ENCODE data around the gene DOC2A. TPM values are rescaled to one million over a fixed set of nuclear protein-coding genes. Genes with fewer than 3 reads are reported as not detected.

Gene DOC2A
- total and polyA plus RNA-seq, 9 of the 15 experiments (the other 6 are each of a cell fraction or from before 2014, with no cell fraction given), result 0.03 to 0.38 (median 0.28) TPM; not detected in 1

DNA sequence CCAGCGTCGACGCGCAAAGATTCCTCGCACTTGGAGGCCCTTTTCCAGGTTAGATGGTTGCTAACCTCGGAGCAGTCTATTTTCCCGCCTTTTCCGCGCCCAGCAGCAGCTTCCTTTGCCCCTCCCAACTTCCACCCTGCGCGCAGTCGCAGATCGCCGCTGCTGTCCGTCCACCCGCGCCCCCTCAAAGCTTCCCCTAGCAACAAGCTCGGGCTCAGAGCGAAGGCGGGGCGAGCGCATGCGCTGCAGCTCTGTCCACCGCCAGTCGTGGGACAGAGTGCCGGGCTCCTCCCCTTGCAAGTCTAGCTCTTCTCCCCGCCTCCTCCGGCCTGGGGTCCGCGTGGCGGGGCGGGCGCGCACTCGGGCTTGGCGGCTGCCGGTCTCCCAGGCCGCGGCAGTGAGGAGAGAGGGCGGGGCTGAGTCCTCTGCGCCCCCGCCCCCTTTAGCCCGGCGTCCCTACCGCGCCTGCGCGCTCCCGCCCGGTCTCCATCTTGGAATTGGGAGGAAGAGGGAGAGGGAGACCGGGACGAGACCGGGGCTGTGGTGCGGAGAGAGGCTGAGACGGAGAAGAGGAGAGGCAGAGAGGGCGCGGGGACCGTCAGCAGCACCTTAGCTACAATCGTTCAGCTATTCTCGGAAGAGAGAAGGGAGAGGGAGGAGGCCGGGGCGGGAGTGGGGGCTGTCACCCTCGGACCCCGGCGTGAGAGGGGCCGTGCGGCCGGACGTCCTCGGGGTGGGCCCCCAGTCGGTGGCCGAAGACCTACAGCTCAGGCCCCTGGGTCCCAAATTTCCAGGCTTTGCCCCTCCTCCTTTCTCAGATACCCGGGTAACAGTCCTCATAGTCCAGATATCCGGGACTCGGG is 37.2 kb downstream of the DOC2A start, which contains the start of gene TAOK2 (continued):
- TF ChIP-seq, protein P1, sequence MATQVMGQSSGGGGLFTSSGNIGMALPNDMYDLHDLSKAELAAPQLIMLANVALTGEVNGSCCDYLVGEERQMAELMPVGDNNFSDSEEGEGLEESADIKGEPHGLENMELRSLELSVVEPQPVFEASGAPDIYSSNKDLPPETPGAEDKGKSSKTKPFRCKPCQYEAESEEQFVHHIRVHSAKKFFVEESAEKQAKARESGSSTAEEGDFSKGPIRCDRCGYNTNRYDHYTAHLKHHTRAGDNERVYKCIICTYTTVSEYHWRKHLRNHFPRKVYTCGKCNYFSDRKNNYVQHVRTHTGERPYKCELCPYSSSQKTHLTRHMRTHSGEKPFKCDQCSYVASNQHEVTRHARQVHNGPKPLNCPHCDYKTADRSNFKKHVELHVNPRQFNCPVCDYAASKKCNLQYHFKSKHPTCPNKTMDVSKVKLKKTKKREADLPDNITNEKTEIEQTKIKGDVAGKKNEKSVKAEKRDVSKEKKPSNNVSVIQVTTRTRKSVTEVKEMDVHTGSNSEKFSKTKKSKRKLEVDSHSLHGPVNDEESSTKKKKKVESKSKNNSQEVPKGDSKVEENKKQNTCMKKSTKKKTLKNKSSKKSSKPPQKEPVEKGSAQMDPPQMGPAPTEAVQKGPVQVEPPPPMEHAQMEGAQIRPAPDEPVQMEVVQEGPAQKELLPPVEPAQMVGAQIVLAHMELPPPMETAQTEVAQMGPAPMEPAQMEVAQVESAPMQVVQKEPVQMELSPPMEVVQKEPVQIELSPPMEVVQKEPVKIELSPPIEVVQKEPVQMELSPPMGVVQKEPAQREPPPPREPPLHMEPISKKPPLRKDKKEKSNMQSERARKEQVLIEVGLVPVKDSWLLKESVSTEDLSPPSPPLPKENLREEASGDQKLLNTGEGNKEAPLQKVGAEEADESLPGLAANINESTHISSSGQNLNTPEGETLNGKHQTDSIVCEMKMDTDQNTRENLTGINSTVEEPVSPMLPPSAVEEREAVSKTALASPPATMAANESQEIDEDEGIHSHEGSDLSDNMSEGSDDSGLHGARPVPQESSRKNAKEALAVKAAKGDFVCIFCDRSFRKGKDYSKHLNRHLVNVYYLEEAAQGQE (IDR thresholded peaks at IDR 0.05; ENCODE audit: borderline replicate concordance), result no peak; the same call in 1 of the 2 replicates
- TF ChIP-seq, protein P1 (CRISPR knock-in tag; IDR thresholded peaks at IDR 0.05; ENCODE audit: low read depth), result peak; percentile 65; the same call in 1 of the 2 replicates
- TF ChIP-seq RBFOX2 (IDR thresholded peaks at IDR 0.05; ENCODE audit: low read depth, low read length) (peak; percentile 88), BRD4 (IDR thresholded peaks at IDR 0.05) (no peak), DDX20 (tag; IDR thresholded peaks at IDR 0.05; ENCODE audit: low read depth) (no peak), SMAD3 (CRISPR knock-in tag; conservative IDR thresholded peaks at IDR 0.05) (peak; percentile 38; the same call in 1 of the 2 replicates), ELF2 (CRISPR knock-in tag; IDR thresholded peaks at IDR 0.05) (0 out of 2 replicates have a peak, but pooled peaks have one; percentile 10), RBBP5 (IDR thresholded peaks at IDR 0.05; ENCODE audit: borderline replicate concordance, insufficient read depth, low read length, poor library complexity, severe bottlenecking) (peak; percentile 43), PPARD (CRISPR knock-in tag; IDR thresholded peaks at IDR 0.05) (no peak), FOXA3 (CRISPR knock-in tag; conservative IDR thresholded peaks at IDR 0.05 in 1 of 2, IDR thresholded peaks at IDR 0.05 in 1 of 2) (no peak), MYC (IDR thresholded peaks at IDR 0.05; ENCODE audit: low read depth, low read length) (peak; percentile 96), MYC (CRISPR knock-in tag; IDR thresholded peaks at IDR 0.05; ENCODE audit: borderline replicate concordance, low read depth) (peak; percentile 64; the same call in 1 of the 2 replicates)
- TF ChIP-seq, protein P2, sequence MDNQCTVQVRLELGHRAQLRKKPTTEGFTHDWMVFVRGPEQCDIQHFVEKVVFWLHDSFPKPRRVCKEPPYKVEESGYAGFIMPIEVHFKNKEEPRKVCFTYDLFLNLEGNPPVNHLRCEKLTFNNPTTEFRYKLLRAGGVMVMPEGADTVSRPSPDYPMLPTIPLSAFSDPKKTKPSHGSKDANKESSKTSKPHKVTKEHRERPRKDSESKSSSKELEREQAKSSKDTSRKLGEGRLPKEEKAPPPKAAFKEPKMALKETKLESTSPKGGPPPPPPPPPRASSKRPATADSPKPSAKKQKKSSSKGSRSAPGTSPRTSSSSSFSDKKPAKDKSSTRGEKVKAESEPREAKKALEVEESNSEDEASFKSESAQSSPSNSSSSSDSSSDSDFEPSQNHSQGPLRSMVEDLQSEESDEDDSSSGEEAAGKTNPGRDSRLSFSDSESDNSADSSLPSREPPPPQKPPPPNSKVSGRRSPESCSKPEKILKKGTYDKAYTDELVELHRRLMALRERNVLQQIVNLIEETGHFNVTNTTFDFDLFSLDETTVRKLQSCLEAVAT (IDR thresholded peaks at IDR 0.05), result 0 out of 4 replicates have a peak, but pooled peaks of 1 of the 2 experiments have one; percentile 18
